Stimulated activated CD4-positive, alpha-beta T cell treated with anti-CD3 and anti-CD28 coated beads, Interleukin-12 subunit alpha, Interleukin-12 subunit beta, amount 100 ng/mL, for 4 hours (primary cell): Measurements from ENCODE around the gene EXOC2.

Experiments
- DNase-seq: peaks from one replicate; pipeline ENCODE4 v3.0.0-alpha.2; 2020

The EXOC2 gene

GRCh38 chr6:437037-437392 lies 255.9 kb downstream of the EXOC2 start:
- no peak for DNase-seq

GRCh38 chr6:436308-437036 lies 256.5 kb downstream of the EXOC2 start:
- no peak for DNase-seq

- DNase-seq = no peak
Observed at GRCh38 chr6:435441-436307, 257.3 kb downstream of the EXOC2 start.
